Effector CD4-positive, alpha-beta T cell (primary cell): ENCODE data around the gene RHOF.

Experiments used
- DNase-seq: peaks from one replicate; pipeline ENCODE4 v3.0.0-alpha.2; 2020

RHOF gene

GRCh38 chr12:121819212-121819949 lies 25.9 kb upstream of the RHOF start:
- no peak for DNase-seq

DNA sequence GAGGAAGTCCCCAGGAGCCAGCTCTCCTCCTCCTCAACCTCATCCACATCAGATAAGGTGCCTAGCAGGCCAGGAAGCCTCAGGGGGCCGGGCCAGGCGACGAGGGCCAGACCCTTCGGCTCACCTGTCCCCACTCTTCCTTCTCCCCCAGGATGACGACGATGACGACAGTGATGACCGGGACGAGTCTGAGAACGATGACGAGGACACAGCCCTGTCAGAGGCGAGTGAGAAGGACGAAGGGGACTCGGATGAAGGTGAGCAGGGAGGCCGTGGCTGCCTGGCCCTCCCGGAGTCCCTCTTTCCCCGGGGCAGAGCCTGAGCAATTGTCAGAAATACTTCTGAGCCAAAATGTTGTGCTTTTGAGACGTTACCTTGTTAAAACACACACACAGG lies 24.2 kb upstream of the RHOF start:
- no peak for DNase-seq

DNA sequence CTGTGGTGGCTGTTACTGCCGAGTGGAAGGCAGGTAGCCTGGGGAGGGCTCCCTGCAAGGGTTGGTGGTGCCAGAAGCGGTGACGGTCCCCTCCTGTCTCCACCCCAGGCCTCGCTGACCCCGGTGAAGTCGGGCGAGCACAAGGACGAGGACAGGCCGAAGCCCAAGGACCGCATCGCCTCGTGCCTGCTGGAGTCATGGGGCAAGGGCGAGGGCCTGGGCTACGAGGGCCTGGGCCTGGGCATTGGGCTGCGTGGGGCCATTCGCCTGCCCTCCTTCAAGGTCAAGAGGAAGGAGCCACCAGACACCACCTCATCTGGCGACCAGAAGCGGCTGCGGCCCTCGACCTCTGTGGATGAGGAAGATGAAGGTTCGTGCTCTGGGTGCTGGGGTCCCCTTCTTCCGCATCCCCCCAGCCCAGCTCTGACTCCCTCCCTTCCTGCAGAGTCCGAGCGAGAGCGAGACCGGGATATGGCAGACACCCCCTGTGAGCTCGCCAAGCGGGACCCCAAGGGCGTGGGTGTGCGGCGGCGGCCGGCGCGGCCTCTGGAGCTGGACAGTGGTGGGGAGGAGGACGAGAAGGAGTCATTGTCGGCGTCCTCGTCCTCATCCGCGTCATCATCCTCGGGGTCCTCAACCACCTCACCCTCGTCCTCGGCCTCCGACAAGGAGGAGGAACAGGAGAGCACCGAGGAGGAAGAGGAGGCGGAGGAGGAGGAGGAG lies 23.6 kb upstream of the RHOF start:
- no peak for DNase-seq

DNA sequence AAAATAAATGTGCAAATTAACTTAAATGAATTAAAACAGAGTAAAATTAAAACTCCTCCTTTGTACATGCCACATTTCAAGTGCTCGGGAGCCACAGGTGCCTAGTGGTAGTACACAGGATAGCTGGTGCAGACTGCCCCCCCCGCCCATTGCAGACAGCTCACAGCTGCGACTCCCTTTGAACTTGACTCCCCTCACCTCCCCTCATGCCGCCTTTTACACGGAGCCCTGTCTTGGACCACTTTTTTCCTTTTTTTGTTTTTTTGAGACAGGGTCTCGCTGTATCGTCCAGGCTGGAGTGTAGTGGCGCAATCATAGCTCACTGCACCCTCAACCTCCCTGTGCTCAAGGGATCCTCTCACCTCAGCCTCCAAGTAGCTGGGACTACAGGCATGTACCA lies 21.8 kb upstream of the RHOF start:
- DNase-seq, result no peak

DNA sequence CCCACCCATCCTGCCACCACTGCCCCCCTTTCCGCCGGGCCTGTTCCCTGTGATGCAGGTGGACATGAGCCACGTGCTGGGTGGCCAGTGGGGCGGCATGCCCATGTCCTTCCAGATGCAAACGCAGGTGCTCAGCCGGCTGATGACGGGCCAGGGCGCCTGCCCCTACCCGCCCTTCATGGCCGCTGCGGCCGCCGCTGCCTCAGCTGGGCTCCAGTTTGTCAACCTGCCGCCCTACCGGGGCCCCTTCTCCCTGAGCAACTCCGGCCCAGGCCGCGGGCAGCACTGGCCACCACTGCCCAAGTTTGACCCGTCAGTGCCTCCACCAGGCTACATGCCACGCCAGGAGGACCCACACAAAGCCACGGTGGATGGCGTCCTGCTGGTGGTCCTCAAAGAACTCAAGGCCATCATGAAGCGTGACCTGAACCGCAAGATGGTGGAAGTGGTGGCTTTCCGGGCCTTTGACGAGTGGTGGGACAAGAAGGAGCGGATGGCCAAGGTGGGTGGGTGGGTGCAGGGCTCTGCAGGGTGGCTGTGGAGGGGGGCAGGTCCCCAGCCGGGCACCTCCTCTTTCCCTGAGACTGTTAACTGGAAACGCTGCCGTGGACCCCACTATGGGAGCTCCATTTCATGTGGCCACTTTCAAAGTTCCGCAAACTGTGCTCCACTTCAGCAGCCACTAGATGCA lies 21.1 kb upstream of the RHOF start:
- no peak for DNase-seq

GRCh38 chr12:121813951-121814350 lies 20.5 kb upstream of the RHOF start:
- DNase-seq, result no peak

GRCh38 chr12:121812921-121813896 lies 19.7 kb upstream of the RHOF start:
- no peak for DNase-seq

- no peak for DNase-seq
Measured at GRCh38 chr12:121812320-121812871, 18.9 kb upstream of the RHOF start.

GRCh38 chr12:121811434-121812319 lies 18.2 kb upstream of the RHOF start:
- peak; percentile 61 for DNase-seq

GRCh38 chr12:121810833-121811433 lies 17.4 kb upstream of the RHOF start:
- no peak for DNase-seq

GRCh38 chr12:121810234-121810817 lies 16.8 kb upstream of the RHOF start:
- no peak for DNase-seq

DNA sequence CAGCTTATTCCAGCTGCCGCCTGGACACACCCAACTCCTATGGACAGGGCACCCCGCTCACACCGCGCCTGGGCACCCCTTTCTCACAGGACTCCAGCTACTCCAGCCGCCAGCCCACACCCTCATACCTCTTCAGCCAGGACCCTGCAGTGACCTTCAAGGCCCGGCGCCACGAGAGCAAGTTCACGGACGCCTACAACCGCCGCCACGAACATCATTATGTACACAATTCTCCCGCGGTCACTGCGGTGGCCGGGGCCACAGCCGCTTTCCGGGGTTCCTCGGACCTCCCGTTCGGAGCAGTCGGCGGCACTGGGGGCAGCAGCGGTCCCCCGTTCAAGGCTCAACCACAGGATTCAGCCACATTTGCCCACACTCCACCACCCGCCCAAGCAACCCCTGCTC lies 16.2 kb upstream of the RHOF start:
- DNase-seq, result no peak

DNA sequence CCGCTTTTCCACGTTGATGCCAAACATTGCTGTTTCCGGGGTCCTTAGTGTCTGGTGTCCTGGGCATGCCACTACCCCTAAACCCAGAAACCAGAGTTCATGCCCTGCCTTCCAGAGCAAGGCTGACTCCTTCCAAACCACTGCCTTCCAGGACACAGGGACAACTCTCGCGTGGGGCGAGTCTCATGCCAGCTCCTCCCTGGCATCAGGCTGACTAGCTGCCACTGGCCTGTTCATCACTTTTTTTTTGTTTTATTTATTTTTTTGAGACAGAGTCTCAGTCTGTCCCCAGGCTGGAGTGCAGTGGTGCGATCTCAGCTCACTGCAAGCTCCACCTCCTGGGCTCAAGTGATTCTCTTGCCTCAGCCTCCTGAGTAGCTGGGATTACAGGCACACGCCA lies 15.1 kb upstream of the RHOF start:
- no peak for DNase-seq

- DNase-seq, result no peak
Measured at GRCh38 chr12:121807642-121808347, 14.3 kb upstream of the RHOF start.

DNA sequence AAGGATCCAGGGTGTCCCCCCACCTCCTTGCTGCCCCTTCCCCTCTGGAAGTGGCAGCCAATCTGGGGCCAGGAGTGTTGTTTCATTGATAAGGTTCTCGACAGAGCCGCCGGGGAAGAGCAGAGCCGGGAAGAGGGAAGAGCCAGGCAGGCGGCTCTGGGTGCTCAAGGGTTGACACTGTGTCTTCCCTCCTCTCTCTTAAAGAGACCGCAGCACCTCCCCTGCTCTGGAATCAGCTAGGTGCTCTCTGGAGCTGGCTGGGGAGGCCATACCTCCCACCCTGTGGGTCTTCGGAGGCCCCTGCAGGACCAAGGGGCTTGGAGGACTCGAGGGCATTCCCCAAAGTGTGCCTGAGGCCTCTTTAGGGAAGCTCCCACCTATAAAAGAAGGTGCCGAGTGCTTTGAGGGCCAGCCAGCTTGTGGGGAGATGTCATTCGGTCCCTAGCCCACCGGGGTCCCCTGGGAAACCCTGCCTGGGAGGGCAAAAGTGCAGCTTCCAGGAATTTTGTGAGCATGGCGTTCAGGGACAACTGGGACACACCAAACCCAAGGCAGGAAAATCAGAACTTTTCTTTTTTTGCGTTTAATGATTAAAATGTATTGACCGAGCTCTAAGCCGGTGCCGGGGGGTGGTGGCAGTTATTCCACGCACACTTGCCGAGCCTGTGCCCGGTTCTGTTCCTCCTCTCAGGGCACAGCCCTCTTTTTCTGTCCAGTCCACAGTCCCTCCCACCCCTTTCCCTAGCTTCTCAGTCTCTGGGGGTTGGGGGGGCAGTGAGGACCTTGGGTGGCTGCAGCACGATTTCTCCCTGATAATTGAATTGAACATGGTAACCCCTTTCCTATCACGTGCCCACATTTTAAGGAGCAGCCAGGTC lies 13.3 kb upstream of the RHOF start:
- DNase-seq, result no peak

DNA sequence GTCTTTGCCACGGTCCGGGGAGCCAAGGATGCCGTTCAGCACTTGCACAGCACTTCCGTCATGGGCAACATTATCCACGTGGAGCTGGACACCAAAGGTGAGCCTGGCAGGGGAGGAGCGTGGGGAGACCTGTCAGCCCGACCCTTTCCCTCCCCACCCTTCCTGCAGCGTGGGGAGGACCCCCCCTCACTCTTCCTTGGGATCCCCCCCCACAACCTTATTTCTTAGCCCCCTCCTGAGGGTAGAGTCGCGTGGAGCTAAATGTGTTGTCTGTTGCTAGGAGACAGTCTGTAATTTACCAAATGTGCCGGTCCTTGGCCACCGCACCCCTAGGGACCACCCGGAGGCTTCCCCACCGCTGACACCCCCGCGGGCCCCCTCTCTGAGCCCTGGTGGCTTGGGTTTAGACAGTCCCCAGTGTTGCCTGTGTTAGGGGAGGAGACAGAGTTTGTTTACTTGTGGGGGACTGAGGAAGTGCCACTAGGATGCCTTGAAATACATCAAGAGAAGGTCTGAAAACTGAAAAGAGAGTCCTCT lies 12.6 kb upstream of the RHOF start:
- DNase-seq, result no peak

- no peak for DNase-seq
Measured at GRCh38 chr12:121805171-121806008, 11.9 kb upstream of the RHOF start.
